HG02885 (cell line): ENCODE data around the gene RFTN1.
A peak's percentile ranks its signal among the peaks of the same experiment; 100 is the strongest.

ENCODE experiments used
- ATAC-seq: cut with Tn5 transposase; IDR thresholded peaks from one replicate; pipeline ENCODE4 v1.9.1; 2021; ENCODE audit warnings: mild to moderate bottlenecking; ENCODE audit not compliant: unreplicated experiment, poor library complexity

The RFTN1 gene

DNA sequence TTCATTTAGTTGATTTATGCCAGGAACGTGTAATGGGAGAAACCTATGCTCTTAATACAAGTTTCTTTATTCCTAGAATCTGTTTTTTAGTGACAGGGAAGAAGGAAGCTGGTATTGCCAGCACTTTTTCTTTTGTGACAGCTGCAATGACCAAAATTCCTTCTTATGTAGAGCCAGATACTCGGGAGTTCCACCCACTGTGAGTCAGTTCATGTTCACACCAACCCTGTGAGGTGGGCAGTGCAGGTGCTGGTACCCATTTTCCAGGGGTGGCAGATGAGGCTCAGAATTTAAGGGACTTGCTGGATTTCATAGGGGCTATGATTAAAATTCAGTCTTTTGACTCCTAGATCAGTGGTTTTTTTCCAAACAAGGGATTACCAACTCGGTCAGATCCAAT is 213.8 kb downstream of the RFTN1 start:
- no peak for ATAC-seq

DNA sequence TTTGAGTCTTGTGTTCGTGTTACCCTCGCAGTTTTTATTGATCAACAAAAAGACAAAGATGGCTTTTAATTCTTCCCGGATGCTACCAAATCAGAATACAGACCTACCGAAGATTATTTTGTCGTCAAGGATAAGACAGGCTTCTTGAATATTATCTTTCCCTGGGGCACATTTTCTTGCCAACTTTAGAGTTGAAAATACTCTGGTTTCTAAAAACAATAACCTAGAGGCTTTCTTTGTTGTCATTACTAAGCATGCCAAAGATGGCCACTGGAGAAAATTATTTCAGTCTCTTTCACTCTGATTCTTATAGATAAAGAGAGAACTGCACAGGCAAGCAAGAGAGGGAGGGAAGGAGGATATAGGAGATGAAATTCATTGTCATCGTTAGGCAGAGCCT is 214.6 kb downstream of the RFTN1 start:
- no peak for ATAC-seq

DNA sequence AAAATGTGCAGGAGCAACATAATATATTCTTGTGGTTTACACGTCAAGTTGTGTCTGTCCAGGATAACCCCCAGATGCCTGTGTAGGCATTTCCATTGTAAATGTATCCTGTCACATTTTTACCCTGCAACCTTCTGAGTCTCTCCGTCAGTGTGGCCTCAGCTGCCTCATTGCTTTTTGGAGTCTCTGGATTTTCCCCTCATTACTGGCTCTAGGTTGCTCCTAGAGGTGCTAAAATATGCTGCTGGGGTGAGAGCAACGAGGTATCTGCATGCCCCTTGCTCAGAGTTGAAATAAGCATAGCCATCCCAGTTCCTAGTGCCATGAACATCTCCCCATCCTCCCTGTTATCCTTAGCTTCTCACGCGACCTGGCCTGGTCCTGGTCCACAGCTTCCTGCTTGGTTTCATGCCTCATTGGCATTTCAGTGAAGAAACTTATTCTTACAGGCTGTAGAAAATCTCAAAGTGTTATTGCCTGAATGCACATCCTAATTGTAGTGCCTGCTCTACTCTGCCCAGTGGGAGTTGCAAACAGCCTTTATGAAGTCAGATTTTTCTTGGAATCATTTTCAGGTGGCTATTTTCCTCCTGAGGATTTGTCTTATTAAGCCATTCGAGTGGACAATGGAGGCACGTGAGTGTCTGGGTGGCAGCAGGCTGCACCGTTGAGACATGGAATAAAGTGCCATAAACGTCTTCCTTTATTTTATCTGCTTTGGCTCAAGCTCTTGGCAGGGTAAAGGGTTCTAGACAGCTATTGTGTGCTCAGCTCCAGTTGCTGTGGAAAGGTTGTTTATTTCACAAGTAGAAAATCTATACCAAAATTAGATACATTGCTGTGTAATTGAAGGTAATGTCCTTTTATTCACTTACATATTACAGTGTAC is 215.3 kb downstream of the RFTN1 start:
- ATAC-seq, result no peak

DNA sequence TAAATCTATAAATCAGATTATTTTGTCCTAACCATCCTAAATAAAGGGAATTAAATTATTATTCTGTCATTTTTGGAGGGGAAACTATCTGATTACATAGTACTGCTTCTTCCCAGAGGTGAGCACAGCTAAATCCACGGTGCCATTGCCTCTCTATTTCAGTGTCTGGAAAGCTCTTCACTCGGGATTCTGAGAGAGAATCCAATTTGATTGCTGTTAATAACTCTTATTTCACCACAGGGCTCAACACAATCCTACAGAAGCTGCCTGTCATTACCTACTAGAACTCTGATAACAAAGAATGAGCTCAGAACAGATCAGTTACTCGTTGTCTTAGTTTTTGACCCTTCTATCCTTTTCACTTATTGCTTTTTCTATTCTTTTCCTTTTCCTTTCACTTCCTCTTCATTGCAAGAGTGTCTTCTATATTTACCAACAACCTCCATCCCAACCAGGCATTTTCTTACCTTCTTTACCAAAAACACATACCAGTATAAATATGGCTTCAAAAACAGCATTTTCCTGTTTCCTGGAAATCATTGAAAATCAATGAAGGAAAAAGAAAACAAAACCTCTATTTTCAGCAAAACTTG is 218.1 kb downstream of the RFTN1 start:
- ATAC-seq, result no peak

DNA sequence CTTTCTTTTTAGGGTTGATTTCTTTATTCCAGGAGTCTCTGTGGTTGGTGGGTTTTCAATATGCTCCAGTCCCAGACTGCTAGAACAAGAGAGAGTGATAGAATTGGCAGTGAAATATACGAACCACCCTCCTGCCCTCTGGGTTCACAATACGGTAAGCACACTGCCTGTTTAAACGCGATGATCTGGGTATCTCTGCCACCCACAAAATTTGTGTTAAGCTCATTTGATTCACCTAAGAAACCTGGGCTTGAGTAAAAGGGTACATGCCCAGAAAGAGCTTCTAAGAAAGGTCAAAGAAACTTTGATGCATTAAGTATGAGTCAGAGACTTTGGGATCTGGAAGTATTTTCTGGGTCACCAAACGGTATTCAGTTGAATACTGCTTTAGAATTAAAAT is 218.7 kb downstream of the RFTN1 start:
- no peak for ATAC-seq

DNA sequence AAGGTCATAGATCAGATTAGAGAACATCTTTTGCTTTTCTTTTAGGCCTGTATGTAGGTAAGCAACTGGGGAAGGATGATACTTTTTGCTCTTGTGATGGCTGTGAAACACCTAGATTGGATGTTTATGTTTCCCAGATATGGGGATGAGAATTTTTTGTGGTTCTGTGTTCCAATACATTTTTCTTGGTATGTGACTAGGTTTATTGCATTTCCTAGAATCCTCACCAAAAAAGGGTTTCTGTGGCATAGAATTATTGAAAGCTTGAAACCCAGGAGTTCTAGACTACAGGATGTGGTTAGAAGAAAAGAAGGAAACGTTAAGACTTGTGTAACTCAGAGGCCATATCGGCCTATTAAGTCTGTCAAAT is 222.7 kb downstream of the RFTN1 start:
- ATAC-seq, result peak; percentile 40

DNA sequence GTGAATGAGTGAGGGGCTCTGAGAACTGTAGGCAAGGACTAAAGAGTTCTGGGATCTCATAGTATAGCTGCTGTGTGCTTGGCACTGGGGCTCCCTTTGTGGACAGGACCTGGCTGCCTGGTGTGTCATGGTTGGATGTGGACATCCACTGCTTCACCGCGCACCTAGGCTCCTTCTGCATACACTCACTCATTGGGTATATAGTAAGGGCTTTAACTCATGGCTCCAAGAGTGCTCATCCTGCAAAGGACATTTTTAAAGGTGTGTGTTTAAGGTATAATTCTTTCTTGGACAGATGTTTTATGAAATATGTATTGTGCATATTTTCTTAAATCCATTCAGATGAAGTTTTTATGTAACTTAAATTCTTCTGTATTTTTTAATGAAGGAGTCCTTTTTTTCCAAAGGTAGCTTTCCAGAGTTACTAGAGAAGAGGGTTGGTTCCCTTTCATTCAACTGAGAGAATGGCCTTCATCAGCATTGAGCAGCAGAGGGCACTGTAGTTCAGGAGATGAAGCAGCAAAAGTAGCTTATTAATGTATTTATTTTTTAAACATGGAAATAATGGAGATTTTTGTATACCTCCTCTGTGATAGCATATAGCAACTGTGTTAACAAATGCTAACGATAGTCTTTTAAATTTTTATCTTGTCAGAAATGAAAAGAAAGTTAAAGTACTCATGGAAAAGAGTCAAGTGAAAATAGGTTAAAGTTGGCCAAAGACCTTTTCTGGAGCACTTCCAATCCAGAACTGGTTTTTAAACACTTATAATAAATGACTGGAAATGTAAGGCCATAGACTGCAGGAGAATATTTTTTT is 223.3 kb downstream of the RFTN1 start:
- ATAC-seq, result no peak

DNA sequence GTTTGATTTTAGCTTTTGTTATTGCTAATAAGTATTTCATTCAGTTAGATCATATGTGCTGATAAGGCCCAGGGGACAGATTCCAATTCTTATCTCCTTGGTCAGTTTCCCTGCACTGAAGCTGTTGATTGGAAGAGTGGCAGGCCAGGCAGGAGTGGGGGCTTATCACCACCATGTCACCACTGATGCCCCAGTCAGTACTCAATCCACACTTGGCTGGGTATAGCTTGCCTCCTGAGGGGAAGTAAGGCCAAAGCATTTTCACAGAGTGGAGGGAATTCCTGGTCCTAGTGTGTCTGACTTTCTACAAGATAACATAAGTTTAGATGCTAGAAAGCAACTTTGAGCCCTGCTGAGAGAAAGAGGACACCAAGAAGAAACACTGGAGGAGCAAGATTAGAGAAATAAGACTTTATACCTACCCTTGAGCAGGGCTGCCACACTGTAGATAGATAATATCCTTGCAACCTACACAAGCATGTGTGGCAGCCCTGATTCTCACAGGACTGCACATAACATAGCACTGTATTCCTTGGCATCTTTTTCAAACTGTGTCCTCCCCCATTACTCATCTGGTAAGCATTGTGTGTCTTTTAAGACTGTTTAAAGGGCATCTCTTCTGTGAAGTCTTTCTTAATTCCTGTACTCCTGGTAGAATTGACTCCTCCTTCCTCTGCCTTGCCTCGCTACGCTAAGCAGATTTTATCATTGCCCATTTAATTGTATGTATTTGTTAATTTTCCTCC is 224.2 kb downstream of the RFTN1 start:
- no peak for ATAC-seq

DNA sequence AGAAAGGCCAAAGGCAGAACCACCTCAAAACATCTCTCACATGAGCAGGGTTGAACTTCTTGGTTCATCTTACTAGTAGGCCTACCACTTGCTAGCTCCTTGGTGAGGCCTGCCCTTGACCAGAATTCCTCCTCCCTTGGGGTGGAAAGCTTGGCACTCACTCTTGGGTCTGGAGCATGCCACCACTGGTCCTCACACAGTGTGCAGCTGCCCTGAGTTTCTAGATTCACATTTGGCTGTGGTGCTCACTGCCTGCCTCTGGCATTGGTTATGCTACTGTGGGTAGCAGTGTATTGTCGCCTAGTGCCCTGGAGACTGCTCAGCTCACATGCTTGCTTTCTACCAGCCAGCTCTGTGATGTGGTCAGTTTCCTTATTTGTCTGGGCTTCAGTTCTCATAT is 224.8 kb downstream of the RFTN1 start:
- no peak for ATAC-seq

DNA sequence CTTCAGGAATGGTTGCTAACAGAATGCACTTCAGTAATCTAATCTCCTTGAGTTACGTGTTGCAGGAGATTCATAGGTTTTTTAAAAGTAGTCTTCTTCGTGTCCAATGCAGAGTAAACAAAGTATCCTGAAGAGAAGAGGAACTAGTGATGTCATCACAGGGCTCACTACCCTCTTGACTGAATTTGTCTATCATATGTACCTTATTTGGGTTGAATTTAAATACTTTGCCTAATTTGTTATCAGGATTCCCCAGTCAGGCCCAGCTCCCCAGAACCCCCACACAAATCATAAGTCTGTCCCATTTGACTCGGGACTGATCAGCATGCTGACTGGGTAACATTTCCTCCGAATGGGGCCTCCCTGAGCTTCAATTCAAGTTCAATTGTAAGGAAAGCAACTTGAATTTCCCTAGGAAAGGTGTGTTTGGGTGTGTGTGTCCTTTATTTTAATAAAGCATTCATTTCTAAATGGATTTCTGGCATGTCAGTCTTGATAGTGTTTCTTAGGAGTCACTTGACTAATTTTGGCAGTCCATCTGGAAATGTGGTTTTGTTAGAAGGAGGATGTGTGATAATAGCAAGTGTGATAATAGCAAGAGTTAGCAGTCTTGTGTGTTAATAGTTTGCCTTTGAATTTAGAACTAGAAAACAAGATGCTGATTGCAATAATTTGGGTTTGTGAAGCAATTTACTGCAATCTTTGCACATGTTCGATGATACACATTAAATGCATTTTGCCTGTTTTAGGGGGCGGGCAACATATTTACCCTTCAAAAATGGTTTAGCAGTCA is 226.6 kb downstream of the RFTN1 start:
- no peak for ATAC-seq

DNA sequence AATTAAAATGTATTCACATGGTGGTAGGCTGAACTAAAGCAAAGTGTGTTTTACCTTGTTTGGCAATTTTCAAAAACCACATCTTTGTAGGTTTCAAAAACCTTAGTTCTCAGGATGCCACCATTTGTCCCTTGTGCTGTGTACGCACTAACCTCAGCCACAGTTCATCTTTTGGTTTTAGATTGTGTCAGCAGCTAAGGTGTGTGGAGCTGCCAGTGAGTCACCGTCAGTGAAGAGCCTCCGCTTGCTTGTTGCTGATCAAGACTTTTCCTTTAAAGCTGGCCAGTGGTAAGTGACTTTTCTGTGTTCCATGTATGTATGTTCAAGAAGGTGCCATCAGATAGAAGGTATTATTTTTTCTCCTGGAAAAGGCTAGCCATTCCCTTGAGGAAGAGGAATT is 227.3 kb downstream of the RFTN1 start:
- ATAC-seq, result peak; percentile 92

DNA sequence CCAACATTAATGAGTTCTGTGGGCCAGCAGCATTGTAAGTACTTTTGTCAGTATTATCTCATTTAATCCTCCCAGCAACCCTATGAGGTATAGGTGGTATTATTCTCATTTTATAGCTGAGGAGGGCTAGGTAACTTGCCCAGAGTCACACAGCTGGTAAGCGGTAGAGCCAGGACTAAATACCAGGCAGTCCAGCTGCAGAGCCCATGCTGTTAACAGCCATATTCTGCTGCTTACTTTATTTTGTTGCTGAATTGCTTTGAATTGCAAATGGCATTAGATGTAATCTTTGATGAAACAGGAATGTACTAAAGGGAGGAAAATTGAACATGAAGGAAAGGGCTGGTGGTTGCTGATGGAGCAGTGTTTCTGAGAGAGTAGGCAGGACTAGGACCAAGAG is 228.9 kb downstream of the RFTN1 start:
- no peak for ATAC-seq

DNA sequence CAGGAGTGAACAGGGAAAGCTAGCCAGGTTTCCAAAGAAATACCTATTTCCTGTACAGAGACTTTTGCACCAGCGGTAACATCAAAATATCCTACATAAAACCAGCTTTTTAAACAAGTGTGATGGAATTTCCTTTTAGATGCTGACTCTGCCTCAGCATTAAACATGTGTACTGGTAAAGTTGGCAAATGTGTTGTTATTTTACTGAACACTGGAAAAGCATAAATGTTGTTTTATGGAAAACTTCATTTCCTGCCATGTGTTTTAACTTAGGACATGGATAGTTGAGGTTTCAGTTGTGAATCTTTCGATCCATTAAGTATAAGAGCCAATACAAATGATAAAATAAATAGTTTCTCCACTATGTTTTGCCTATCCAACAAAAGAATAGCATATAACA is 232.8 kb downstream of the RFTN1 start:
- ATAC-seq, result no peak

DNA sequence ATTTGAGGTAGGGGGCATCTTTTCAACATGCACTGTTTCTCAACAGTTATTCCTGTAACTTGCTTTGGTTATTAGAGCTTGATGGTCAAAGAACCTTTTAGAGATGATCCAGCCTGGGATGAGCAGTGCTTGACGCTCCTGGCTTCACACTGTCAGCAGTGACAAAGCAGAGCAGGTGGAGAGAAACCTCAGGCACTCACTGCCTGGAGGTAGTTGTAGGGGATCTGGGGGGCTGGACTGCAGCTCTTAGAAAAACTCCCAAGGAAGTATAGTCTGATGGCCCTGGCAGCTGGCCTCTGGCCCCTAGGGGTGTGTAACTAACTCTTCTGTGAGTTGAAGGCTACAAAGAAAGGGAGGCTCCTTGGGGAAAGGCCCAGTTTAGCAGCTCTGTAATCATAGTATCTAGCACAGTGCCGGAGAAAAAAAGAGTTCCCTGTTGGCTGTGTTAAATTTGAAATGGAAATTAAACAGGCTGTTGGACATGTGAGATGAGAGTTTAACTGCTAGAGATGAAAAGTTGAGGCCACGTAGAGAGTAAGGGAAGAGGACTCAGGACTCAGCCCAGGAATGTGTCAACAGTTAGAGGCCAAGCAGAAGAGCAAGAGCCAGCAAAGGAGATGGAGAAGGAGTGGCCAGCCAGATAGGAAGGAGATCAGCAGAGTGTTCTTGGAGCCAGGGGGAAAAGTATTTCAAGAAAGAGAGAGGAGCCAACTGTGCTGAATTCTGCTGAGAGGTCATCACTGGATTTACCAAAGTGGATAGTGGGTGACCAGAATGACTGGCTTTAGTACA is 234.3 kb downstream of the RFTN1 start:
- ATAC-seq, result no peak

DNA sequence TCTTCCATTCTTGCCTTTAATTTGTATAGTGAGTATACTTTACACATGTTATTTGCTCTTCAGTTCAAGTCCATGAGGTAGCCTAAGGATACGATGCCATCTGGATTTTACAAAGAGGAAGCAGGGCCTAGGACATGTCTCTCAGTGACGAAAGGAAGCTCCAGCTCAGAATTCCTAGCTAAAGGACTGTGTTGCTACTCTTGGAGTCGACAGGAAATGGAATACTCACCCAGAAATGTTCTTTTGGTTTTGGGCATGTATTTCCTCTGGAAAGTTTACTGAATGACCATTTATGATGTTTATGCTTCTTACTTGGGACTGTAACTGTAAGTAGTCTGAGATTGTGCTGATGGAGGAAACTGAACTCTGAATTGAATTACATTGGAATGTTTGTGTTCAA is 236.0 kb downstream of the RFTN1 start:
- no peak for ATAC-seq

DNA sequence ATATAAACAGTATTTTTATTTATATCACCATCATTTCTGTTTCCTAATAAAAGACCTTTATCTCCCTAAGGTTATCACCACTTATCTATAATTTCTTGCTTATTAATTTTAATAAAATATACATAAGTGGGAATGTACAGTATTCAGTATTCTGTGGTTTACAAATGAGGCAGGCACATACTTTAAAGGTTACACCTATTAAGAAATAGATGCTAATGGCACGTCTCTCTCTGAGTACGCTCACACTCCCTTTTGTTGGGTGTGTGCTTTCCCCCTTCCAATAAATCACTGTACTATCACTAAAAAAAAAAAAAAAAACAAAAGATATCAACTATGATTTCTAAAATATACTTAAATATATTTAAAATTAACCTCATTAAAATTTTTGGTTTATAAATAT is 239.6 kb downstream of the RFTN1 start:
- ATAC-seq, result no peak

DNA sequence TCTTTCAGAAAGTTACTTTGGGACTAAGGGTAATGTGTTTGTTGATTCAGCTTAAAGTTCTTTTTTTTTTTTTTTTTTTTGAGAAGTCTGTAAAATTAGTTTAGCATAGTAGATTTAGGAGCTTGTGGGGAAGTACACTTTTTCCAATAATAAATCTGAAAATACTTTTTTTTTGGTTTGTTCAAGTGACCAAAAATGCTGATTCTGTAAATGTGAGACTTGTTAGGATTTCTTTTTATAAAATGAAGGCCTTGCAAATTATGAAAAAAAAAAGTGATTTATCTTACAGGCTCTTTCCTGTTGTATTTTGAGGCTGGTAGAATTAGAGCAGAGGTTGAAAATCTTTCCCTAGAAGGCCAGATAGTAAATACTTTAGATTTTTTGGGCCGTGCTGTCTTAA is 240.9 kb downstream of the RFTN1 start:
- ATAC-seq, result no peak

DNA sequence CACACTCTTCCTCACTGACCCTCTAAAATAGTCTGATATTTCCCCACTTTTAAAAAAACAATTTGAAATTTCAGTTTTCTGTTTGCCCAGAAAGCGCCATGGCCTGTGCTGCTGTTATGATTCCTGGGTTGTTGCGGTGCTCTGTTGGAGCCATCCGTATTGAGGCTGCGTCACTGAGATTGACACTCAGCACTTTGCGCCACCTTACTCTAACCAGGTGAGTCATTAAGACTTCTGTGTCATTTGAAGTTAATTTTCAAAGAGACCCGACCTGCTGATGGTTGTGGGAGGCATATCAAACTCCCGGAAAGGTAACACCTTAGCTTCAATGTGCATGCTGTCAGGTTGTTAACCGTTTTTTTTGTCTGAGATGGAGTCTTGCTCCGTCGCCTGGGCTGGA is 242.6 kb downstream of the RFTN1 start:
- no peak for ATAC-seq

DNA sequence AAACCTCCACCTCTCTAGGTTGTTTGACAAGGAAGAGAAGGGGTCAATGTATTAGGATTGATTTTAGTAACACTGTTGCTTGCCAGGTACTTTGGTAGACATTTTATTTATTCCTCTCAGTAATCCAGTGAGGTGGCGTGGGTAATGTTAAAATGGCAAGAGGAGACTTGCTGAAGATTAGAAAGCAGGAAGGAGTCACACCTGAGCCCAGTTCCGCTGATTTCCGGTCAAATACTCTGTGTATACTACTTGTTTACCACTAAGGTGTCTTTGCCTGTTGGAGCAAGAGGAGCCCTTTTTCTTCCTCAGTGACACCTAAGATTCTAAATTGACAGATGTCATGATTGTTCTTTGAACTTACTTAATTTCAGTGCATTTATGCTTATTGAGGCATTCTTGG is 246.8 kb downstream of the RFTN1 start:
- ATAC-seq, result no peak
